CD4-positive, alpha-beta T cell treated with Interleukin-10 for 1 hour (primary cell): Measurements from ENCODE around the gene CLCNKB.
"Not testable (repeated sequence)": the region's sequence is repeated elsewhere in the genome, so short reads cannot be mapped to it uniquely, and the experiment has no call there.

Source experiments
- DNase-seq: peaks from one replicate; pipeline ENCODE4 v3.0.0-alpha.2; 2020

The CLCNKB gene

GRCh38 chr1:16061989-16062686 lies 18.6 kb downstream of the CLCNKB start:
- not testable (repeated sequence) for DNase-seq

- DNase-seq, result not testable (repeated sequence)
Measured at GRCh38 chr1:16062687-16063075, 19.1 kb downstream of the CLCNKB start.

GRCh38 chr1:16063226-16063829 lies 19.7 kb downstream of the CLCNKB start:
- DNase-seq, result no peak

- DNase-seq, result no peak
Measured at GRCh38 chr1:16063921-16064320, 20.3 kb downstream of the CLCNKB start.

GRCh38 chr1:16064536-16065268 lies 21.1 kb downstream of the CLCNKB start:
- DNase-seq, result no peak

- no peak for DNase-seq
Measured at GRCh38 chr1:16065269-16065576, 21.6 kb downstream of the CLCNKB start.

- no peak for DNase-seq
Measured at GRCh38 chr1:16066245-16066644, 22.7 kb downstream of the CLCNKB start.

GRCh38 chr1:16067127-16067768 lies 23.7 kb downstream of the CLCNKB start:
- DNase-seq, result no peak

- no peak for DNase-seq
Measured at GRCh38 chr1:16067933-16068332, 24.4 kb downstream of the CLCNKB start.

GRCh38 chr1:16068356-16069270 lies 25.0 kb downstream of the CLCNKB start:
- DNase-seq, result no peak

GRCh38 chr1:16070640-16071355 lies 27.2 kb downstream of the CLCNKB start:
- no peak for DNase-seq

GRCh38 chr1:16071614-16072013 lies 28.0 kb downstream of the CLCNKB start:
- DNase-seq, result no peak

GRCh38 chr1:16072095-16072494 lies 28.5 kb downstream of the CLCNKB start:
- no peak for DNase-seq

GRCh38 chr1:16072616-16073484 lies 29.3 kb downstream of the CLCNKB start:
- DNase-seq, result no peak

GRCh38 chr1:16073490-16074119 lies 30.0 kb downstream of the CLCNKB start, which contains the start of gene FAM131C:
FAM131C (minus strand) TSS chr1:16073651; CDS start chr1:16073442, 209 bp downstream.
- peak; percentile 30 for DNase-seq

GRCh38 chr1:16074217-16074616 lies 30.6 kb downstream of the CLCNKB start:
- DNase-seq, result no peak

GRCh38 chr1:16075337-16076030 lies 31.9 kb downstream of the CLCNKB start:
- DNase-seq, result no peak

- DNase-seq, result no peak
Measured at GRCh38 chr1:16076031-16076864, 32.7 kb downstream of the CLCNKB start.

- no peak for DNase-seq
Measured at GRCh38 chr1:16076865-16077238, 33.3 kb downstream of the CLCNKB start.
